ENCODE data around the gene PRPF19.

DNA sequence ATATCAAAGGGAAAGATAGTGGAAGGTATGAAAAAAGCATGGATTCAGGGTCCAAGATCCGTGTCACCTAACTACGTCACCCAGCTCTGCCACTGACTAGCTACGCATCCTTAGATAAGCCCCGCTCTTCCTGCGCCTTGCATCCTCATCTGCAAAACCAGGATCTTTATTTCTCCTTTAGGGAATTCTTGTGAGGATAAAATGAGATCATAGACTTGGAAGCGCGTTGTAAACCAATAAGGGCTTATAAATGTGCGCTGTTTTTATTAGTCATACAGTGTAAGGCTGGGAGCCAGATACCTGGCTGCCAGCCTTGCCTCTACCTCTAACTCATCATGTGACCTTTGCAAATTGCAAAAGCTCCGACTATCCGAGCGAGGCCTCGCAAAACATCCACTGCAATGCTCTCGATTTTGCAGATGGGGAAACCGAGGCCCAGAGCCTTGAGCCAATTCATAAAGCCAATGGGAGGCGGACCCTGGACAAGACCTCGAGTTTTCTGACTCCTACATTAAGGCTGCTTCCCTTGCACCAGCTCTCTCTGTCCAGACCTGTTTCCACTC, 753 bp downstream of the PRPF19 start:
- TF ChIP-seq, protein P1, sequence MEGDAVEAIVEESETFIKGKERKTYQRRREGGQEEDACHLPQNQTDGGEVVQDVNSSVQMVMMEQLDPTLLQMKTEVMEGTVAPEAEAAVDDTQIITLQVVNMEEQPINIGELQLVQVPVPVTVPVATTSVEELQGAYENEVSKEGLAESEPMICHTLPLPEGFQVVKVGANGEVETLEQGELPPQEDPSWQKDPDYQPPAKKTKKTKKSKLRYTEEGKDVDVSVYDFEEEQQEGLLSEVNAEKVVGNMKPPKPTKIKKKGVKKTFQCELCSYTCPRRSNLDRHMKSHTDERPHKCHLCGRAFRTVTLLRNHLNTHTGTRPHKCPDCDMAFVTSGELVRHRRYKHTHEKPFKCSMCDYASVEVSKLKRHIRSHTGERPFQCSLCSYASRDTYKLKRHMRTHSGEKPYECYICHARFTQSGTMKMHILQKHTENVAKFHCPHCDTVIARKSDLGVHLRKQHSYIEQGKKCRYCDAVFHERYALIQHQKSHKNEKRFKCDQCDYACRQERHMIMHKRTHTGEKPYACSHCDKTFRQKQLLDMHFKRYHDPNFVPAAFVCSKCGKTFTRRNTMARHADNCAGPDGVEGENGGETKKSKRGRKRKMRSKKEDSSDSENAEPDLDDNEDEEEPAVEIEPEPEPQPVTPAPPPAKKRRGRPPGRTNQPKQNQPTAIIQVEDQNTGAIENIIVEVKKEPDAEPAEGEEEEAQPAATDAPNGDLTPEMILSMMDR (IDR thresholded peaks at IDR 0.05): no peak
- no peak for TF ChIP-seq EP300 (IDR thresholded peaks at IDR 0.05)
- no peak for TF ChIP-seq POLR2AphosphoS5 (IDR thresholded peaks at IDR 0.05)
- no peak for TF ChIP-seq POLR2A (IDR thresholded peaks at IDR 0.05)
